Mesendoderm (in vitro differentiated cells): ENCODE data around the gene SLC27A4.

Experiments used
- DNase-seq: peaks from one replicate; pipeline ENCODE4 v3.0.0; 2013
- H2AK5ac ChIP-seq: 2 replicates; pipeline ENCODE4 v1.6.1; 2013; ENCODE audit warnings: low read length, inconsistent platforms
- H2BK120ac ChIP-seq: 2 replicates; pipeline ENCODE4 v1.6.1; 2013; ENCODE audit warnings: low read depth, mild to moderate bottlenecking, low read length, moderate library complexity, mixed read lengths
- H2BK15ac ChIP-seq: replicated peaks from 2 replicates; pipeline ENCODE4 v1.6.1; 2013; ENCODE audit warnings: low read depth, mild to moderate bottlenecking, moderate library complexity
- H2BK5ac ChIP-seq: 2 replicates; pipeline ENCODE4 v1.6.1; 2013; ENCODE audit warnings: low read length, inconsistent platforms
- H3K18ac ChIP-seq: 2 replicates; pipeline ENCODE4 v1.6.1; 2013; ENCODE audit warnings: mild to moderate bottlenecking, low read length, mixed read lengths
- H3K23ac ChIP-seq: one replicate; pipeline ENCODE4 v1.6.1; 2013; ENCODE audit warnings: low read length
- H3K27ac ChIP-seq: 2 replicates; pipeline ENCODE4 v1.5.1; 2013; ENCODE audit warnings: low read depth, mild to moderate bottlenecking, inconsistent platforms, low read length, moderate library complexity
- H3K27me3 ChIP-seq: 2 replicates; pipeline ENCODE4 v1.6.1; 2013; ENCODE audit warnings: low read length, control low read depth, mild to moderate bottlenecking, inconsistent platforms; ENCODE audit not compliant: insufficient read depth, poor library complexity
- H3K36me3 ChIP-seq: 2 replicates; pipeline ENCODE4 v1.6.1; 2013; ENCODE audit warnings: low read length, inconsistent platforms; ENCODE audit not compliant: control insufficient read depth, insufficient read depth
- H3K4ac ChIP-seq: one replicate; pipeline ENCODE4 v1.6.1; 2013; ENCODE audit warnings: low read depth, mild to moderate bottlenecking, low read length, moderate library complexity
- H3K4me1 ChIP-seq: 2 replicates; pipeline ENCODE4 v1.6.1; 2013; ENCODE audit warnings: low read depth, low read length, inconsistent platforms; ENCODE audit not compliant: control insufficient read depth
- H3K4me2 ChIP-seq: 2 replicates; pipeline ENCODE4 v1.6.1; 2013; ENCODE audit warnings: low read length
- H3K4me3 ChIP-seq: 2 replicates; pipeline ENCODE4 v1.5.1; 2013; ENCODE audit warnings: mild to moderate bottlenecking, low read length
- H3K56ac ChIP-seq: one replicate; pipeline ENCODE4 v1.6.1; 2013; ENCODE audit warnings: low read length
- H3K79me1 ChIP-seq: 2 replicates; pipeline ENCODE4 v1.6.1; 2013; ENCODE audit warnings: low read length, inconsistent platforms
- H3K79me2 ChIP-seq: 2 replicates; pipeline ENCODE4 v1.6.1; 2013; ENCODE audit warnings: mild to moderate bottlenecking, low read length; ENCODE audit not compliant: control insufficient read depth, insufficient read depth
- H3K9ac ChIP-seq: 2 replicates; pipeline ENCODE4 v1.6.1; 2013; ENCODE audit warnings: low read length, inconsistent platforms
- H4K5ac ChIP-seq: one replicate; pipeline ENCODE4 v1.6.1; 2013; ENCODE audit warnings: low read length
- H4K8ac ChIP-seq: one replicate; pipeline ENCODE4 v1.6.1; 2013; ENCODE audit warnings: low read depth, mild to moderate bottlenecking, control low read depth, low read length, moderate library complexity
- WGBS: extraction: QIAGEN DNeasy Blood & Tissue Kit; methylation state at CpG from one replicate; pipeline ENCODE4 v1.1.7; 2013; ENCODE audit warnings: low lambda C conversion rate, missing lambda C conversion rate; ENCODE audit not compliant: insufficient coverage; ENCODE audit errors: extremely low coverage; 5-methylcytosine and 5-hydroxymethylcytosine counted together

Gene SLC27A4

DNA sequence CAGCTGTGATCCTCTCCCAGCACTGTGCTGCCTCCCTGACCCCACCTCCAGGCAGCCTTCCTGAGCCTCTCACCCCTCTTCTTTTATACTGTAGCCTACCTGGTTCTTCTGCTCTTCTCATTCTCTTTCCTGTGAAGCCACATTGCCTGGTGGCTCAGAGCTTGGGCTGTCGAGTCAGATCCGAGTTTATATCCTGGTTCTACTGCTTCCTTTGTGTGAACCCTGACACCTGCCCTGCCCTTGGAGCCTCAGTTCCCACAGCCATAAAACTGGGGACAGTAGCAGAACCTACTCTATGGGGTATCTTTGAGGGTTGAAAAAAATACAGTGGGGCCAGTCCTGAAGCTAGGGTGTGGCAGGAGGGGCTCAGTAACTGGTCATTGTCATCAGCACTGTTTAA lies 8.8 kb downstream of the SLC27A4 start:
- H2BK5ac ChIP-seq: no peak overlapping the region
- H3K4ac ChIP-seq: no peak overlapping the region

DNA sequence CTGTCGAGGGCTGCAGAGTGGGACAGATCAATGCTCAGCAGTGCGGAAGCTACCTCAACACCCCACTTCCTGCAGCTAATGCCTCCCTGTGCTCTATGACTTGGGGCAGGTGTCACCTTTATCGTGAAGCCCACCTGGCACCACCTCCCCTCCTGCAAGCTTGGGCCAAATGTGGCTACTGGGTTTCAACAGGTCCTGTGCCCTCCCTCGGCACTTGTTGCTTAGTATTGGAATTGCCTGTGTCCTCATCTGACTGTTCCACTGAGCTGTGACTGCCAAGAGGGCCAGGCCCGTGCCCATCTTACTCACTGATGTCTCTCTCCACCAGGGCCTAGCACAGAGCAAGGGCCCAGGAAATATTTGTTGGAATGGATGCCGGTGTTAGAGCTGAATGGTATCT lies 9.4 kb downstream of the SLC27A4 start:
- no peak overlapping the region for H3K27ac ChIP-seq
- no peak overlapping the region for H4K8ac ChIP-seq
- H3K18ac ChIP-seq: no peak overlapping the region
- no peak overlapping the region for H2BK5ac ChIP-seq
- no peak for DNase-seq
- H3K36me3 ChIP-seq: peaks cover 10% of the 10 kb centered on the region
- H3K56ac ChIP-seq: no peak overlapping the region
- H4K5ac ChIP-seq: no peak overlapping the region
- H3K79me1 ChIP-seq: no peaks in the 10 kb centered on the region
- H3K4me1 ChIP-seq: no peaks in the 10 kb centered on the region
- H3K79me2 ChIP-seq: no peaks in the 10 kb centered on the region
- H3K4me2 ChIP-seq: no peak overlapping the region
- H3K4me3 ChIP-seq: no peak overlapping the region
- no peak overlapping the region for H2AK5ac ChIP-seq
- no peak overlapping the region for H3K4ac ChIP-seq
- H3K23ac ChIP-seq: no peak overlapping the region
- H3K27me3 ChIP-seq: no peaks in the 10 kb centered on the region
- no peak overlapping the region for H2BK15ac ChIP-seq
- no CpG with 5 or more reads among the region's 6 CpGs for WGBS
- H2BK120ac ChIP-seq: no peak overlapping the region
- no peak overlapping the region for H3K9ac ChIP-seq

More for the DNA sequence above, 8.8 kb downstream of the SLC27A4 start:
- H3K56ac ChIP-seq: no peak overlapping the region
- no peak overlapping the region for H2AK5ac ChIP-seq
- no peak overlapping the region for H4K8ac ChIP-seq
- H3K23ac ChIP-seq: no peak overlapping the region
- no peak overlapping the region for H3K9ac ChIP-seq
- H3K4me3 ChIP-seq: no peak overlapping the region
- no peaks in the 10 kb centered on the region for H3K27me3 ChIP-seq
- H2BK120ac ChIP-seq: no peak overlapping the region
- no CpG with 5 or more reads among the region's 2 CpGs for WGBS
- H3K27ac ChIP-seq: no peak overlapping the region
- peaks cover 10% of the 10 kb centered on the region for H3K36me3 ChIP-seq
- DNase-seq: no peak
- no peak overlapping the region for H2BK15ac ChIP-seq
- H3K79me2 ChIP-seq: no peaks in the 10 kb centered on the region
- H4K5ac ChIP-seq: no peak overlapping the region
- H3K18ac ChIP-seq: no peak overlapping the region
- no peaks in the 10 kb centered on the region for H3K4me1 ChIP-seq
- no peaks in the 10 kb centered on the region for H3K79me1 ChIP-seq
- no peak overlapping the region for H3K4me2 ChIP-seq

DNA sequence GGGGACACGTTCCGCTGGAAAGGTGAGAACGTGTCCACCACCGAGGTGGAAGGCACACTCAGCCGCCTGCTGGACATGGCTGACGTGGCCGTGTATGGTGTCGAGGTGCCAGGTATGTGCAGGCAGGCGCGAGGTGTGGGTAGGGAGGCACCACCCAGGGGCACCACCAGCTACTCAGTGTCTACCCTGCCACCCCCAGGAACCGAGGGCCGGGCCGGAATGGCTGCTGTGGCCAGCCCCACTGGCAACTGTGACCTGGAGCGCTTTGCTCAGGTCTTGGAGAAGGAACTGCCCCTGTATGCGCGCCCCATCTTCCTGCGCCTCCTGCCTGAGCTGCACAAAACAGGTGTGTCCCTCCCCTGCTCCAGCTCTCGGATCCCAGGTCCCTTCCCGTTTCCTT lies 15.1 kb downstream of the SLC27A4 start:
- Histone ChIP-seq H3K36me3 (no peaks in the 10 kb centered on the region), H3K79me1 (no peaks in the 10 kb centered on the region), H3K27me3 (no peaks in the 10 kb centered on the region), H3K4me3 (no peak overlapping the region), H3K23ac (no peak overlapping the region), H3K27ac (no peak overlapping the region), H4K5ac (no peak overlapping the region), H2AK5ac (no peak overlapping the region), H3K9ac (no peak overlapping the region), H4K8ac (no peak overlapping the region), H3K56ac (no peak overlapping the region), H2BK5ac (no peak overlapping the region), H3K4me2 (no peak overlapping the region), H2BK120ac (no peak overlapping the region), H2BK15ac (no peak overlapping the region), H3K18ac (no peak overlapping the region), H3K4me1 (no peaks in the 10 kb centered on the region), H3K4ac (no peak overlapping the region), H3K79me2 (no peaks in the 10 kb centered on the region)
- DNase-seq: no peak
- no CpG with 5 or more reads among the region's 19 CpGs for WGBS

DNA sequence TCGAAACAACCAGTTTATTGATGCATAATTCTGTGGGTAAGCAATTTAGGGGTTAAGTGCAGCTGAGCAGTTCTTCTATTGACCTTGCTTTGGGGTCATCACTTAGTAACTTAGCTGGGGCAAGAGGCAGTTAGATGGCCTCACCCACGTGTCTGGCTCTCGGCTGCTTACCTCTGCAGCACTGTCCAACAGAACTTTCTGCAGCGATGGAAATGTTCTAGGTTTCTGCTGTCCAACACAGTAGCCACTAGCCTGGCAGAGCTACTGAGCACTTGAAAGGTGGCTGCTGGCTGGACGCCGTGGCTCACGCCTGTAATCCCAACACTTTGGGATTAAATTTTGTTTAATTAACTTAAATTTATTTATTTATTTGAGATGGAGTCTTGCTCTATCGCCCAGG lies 17.8 kb downstream of the SLC27A4 start:
- Histone ChIP-seq H2BK15ac (no peak overlapping the region), H3K23ac (no peak overlapping the region), H2AK5ac (no peak overlapping the region), H4K5ac (no peak overlapping the region), H3K79me1 (no peaks in the 10 kb centered on the region), H3K4ac (no peak overlapping the region), H3K27ac (no peak overlapping the region), H2BK120ac (no peak overlapping the region), H2BK5ac (no peak overlapping the region), H3K27me3 (no peaks in the 10 kb centered on the region), H3K9ac (no peak overlapping the region), H4K8ac (no peak overlapping the region), H3K4me2 (no peak overlapping the region), H3K79me2 (no peaks in the 10 kb centered on the region), H3K36me3 (no peaks in the 10 kb centered on the region), H3K4me1 (no peaks in the 10 kb centered on the region), H3K4me3 (no peak overlapping the region), H3K56ac (no peak overlapping the region), H3K18ac (no peak overlapping the region)
- no peak for DNase-seq
- WGBS: no CpG with 5 or more reads among the region's 8 CpGs

DNA sequence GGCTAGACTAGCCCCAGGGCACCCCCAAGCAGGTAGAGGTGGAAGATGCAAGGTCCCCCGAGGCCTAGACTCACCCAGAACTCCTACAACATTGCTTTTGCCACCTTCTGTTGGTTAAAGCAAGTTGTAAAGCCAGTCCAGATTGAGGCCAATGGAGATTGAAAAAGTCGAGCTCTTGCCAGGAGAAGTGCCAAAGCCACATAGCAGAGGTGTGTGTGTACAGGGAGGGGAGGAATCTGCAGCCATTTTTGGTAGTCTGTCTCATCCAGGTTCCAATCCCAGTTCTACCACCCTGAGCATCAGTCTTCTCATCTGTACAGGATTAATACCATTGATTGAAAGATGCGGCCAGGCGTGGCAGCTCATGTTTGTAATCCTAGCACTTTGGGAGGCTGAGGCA lies 18.5 kb downstream of the SLC27A4 start:
- Histone ChIP-seq H3K4ac (no peak overlapping the region), H3K79me2 (no peaks in the 10 kb centered on the region), H3K9ac (no peak overlapping the region), H2AK5ac (no peak overlapping the region), H3K27me3 (no peaks in the 10 kb centered on the region), H4K5ac (no peak overlapping the region), H3K27ac (no peak overlapping the region), H3K4me1 (no peaks in the 10 kb centered on the region), H3K36me3 (no peaks in the 10 kb centered on the region), H3K23ac (no peak overlapping the region), H3K4me2 (no peak overlapping the region), H3K18ac (no peak overlapping the region), H2BK120ac (no peak overlapping the region), H2BK5ac (no peak overlapping the region), H4K8ac (no peak overlapping the region), H2BK15ac (no peak overlapping the region), H3K79me1 (no peaks in the 10 kb centered on the region), H3K56ac (no peak overlapping the region), H3K4me3 (no peak overlapping the region)
- no peak for DNase-seq
- WGBS: no CpG with 5 or more reads among the region's 4 CpGs

DNA sequence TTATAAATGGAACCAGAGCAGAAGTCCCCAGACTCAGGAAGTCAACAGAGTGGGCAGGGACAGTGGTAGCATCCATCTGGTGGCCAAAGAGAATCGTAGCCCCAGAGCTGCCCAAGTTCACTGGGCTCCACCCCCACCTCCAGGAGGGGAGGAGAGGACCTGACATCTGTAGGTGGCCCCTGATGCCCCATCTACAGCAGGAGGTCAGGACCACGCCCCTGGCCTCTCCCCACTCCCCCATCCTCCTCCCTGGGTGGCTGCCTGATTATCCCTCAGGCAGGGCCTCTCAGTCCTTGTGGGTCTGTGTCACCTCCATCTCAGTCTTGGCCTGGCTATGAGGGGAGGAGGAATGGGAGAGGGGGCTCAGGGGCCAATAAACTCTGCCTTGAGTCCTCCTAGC lies 20.5 kb downstream of the SLC27A4 start:
- no peak overlapping the region for H3K4me2 ChIP-seq
- H3K23ac ChIP-seq: no peak overlapping the region
- H3K79me1 ChIP-seq: no peaks in the 10 kb centered on the region
- H3K4ac ChIP-seq: no peak overlapping the region
- H3K4me1 ChIP-seq: peaks cover 5% of the 10 kb centered on the region
- no peaks in the 10 kb centered on the region for H3K27me3 ChIP-seq
- H4K8ac ChIP-seq: no peak overlapping the region
- H3K9ac ChIP-seq: no peak overlapping the region
- H3K18ac ChIP-seq: no peak overlapping the region
- no peak overlapping the region for H3K27ac ChIP-seq
- H3K4me3 ChIP-seq: no peak overlapping the region
- no peaks in the 10 kb centered on the region for H3K36me3 ChIP-seq
- H2BK15ac ChIP-seq: no peak overlapping the region
- no peak overlapping the region for H4K5ac ChIP-seq
- no peak for DNase-seq
- H3K56ac ChIP-seq: no peak overlapping the region
- H2AK5ac ChIP-seq: no peak overlapping the region
- WGBS: no CpG with 5 or more reads among the region's 2 CpGs
- H2BK120ac ChIP-seq: no peak overlapping the region
- no peak overlapping the region for H2BK5ac ChIP-seq
- no peaks in the 10 kb centered on the region for H3K79me2 ChIP-seq
